AG09319 (cell line): ENCODE measurements around the gene CPNE9.

Experiments used
- DNase-seq: peaks from one replicate; pipeline ENCODE4 v3.0.0-alpha.2; 2010; ENCODE audit warnings: low read depth; ENCODE audit errors: extremely low read depth
- TF ChIP-seq, protein P1 (sequence below): IDR thresholded peaks from 2 replicates; pipeline ENCODE4 v1.5.1; 2011; ENCODE audit warnings: low read depth, mild to moderate bottlenecking, inconsistent platforms, low read length, moderate library complexity

The CPNE9 gene

DNA sequence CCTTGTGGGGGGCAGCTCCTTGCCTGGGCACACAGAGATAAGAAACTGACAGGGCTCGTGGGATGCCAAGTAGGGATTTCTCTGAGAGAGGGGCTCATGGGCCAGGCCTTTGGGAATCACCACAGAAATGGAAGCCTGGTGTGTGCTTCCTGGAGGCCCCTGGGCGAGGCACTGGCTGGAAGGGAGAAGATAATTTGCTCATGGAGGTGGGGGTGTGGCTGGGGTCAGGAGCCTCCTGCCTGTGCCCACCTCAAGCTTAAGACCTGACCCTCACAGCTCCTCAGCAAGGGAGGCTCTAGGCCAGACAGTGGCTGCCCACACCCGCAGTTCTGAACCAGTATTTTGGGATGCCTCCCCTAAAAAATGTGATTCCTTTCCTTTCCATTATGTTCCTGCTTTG is 16.9 kb upstream of the CPNE9 start:
- TF ChIP-seq, protein P1, sequence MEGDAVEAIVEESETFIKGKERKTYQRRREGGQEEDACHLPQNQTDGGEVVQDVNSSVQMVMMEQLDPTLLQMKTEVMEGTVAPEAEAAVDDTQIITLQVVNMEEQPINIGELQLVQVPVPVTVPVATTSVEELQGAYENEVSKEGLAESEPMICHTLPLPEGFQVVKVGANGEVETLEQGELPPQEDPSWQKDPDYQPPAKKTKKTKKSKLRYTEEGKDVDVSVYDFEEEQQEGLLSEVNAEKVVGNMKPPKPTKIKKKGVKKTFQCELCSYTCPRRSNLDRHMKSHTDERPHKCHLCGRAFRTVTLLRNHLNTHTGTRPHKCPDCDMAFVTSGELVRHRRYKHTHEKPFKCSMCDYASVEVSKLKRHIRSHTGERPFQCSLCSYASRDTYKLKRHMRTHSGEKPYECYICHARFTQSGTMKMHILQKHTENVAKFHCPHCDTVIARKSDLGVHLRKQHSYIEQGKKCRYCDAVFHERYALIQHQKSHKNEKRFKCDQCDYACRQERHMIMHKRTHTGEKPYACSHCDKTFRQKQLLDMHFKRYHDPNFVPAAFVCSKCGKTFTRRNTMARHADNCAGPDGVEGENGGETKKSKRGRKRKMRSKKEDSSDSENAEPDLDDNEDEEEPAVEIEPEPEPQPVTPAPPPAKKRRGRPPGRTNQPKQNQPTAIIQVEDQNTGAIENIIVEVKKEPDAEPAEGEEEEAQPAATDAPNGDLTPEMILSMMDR, result no peak
- no peak for DNase-seq

DNA sequence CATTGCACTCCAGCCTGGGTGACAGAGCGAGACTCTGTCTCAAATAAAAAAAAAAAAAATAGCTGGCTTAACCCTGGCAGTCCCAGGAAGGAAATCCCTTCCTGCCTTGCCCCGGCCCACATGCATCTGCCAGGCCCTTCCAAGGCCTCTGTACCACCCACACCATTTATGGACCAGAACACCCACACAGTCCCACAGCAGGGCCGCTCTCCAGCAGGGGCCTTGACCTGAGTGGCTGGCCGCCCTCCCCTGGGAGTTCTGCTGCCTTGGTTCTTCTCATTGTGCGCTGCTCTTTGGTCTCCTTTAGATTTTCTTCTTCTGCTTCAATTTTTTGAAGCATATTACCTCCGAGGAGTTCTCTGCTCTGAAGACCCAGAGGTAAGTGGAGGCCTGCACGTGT is 16.1 kb upstream of the CPNE9 start:
- TF ChIP-seq, protein P1, result no peak
- no peak for DNase-seq

DNA sequence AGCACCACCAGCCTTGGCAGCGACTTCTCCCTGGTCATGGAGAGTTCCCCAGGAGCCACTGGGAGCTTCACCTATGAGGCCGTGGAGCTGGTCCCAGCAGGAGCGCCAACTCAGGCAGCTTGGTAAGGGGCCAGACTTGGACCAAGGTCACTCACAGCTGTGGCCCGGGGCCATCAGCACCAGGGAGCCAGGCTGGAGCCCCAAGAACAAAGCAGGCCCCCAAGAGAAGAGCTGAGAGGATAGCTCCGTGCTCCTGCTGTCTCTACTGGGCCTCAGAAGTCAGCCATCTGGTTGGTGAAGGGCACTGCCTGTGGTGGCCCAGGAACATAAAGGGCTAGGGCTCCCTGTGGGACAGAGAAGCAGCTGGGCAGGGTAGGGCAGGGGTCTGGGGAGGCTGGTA is 14.7 kb upstream of the CPNE9 start:
- TF ChIP-seq, protein P1, result no peak
- DNase-seq, result no peak

DNA sequence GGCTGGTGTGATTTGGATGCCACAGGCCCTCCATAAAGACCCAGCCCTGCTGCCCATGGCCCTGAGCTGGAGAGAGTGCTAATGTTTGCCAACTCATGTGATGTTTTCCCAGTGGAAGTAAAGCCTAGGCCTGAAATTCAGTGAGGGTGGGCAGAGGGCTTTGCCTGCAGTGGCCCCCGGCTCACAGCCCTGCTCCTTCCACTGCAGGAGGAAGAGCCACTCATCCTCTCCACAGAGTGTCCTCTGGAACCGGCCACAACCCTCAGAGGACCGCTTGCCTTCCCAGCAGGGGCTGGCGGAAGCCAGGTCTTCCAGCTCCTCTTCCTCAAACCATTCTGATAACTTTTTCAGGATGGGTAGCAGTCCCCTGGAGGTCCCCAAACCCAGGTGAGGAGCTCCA is 13.9 kb upstream of the CPNE9 start:
- TF ChIP-seq, protein P1, result no peak
- DNase-seq, result no peak

DNA sequence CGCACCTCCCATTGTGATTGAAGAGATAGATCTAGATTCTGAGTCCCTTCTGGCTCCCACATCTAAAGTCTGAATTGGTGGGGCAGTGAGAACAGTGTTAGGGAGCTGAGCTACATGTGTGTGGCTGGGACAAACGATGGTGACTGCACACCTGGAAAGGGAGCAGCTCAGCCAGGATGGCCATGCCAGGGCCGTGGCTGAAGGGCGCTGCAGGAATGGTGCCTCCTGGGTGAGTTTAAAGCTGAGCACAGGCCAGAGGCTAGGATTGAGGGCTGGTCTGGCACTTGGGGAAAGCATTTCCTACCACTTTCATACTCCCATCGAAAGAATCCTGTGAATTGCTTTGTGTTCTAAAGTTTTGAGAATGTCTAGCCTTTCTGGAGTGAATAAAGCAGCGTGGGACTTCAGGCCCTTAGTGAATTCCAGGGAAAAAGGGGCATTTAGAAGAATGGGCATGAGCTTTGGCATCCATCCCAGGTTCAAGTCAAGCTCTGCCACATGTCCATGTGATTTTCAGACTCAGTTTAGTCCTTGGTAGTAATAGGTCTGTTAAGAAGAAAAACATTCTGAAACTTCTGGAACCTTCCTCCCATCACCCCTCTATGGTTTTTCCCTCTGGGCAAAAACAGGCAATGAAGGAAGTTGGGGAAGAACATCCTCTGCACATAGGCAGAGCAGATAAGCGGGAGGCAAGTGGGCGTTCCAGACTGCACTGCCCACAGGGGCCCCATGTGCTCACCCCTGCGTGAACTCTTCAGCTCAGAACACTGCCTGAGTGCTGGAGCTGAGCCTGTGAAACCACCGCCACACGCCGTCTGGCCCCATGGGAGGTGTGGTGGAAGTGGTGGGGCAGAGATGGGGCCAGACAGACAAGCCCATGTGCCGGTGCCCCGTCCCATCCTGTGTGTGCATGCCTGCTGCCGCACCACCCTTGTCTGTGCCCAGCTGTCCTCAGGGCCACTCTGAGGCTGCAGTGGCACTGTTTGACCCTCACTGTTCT is 12.9 kb upstream of the CPNE9 start:
- TF ChIP-seq, protein P1, result no peak
- no peak for DNase-seq

DNA sequence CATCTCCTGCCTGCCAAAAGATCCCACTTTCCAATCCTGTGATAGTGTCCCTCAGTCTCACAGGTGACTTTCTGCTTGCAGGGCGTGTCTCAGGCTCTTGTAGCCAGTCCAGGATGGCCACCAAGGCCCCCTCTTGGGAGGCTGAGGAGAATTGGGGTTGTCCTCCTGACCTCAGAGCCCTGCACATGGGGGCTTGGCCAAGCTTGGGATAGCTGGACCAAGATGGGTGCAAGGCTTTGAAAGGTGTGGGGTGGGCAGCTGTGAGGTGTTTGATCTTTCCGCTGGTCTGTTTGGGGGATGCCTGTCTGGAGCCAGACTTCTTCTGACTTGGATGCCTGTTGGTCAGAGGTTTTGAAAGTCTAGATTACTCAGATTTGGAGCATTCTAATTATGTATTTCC is 12.0 kb upstream of the CPNE9 start:
- TF ChIP-seq, protein P1, result no peak
- DNase-seq, result no peak

DNA sequence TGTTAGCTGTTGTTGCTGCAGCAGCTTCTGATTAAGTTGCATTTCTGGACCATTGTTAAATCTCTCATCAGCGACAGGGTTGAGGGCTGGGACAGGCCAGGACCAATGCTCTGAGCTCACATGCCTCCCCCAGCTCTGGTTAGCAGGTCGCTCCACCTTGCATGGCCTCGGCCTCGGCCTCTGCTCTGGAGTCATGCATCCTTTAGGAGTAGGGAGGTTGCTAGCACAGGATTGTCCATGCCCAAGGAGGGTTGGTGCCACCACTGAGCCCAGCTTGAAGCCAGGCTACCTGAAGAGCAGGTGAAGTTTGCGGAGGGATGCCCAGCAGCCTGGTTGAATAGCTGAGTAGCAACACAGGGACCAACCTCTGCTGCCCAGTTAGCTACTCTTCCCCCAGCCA is 11.2 kb upstream of the CPNE9 start:
- no peak for DNase-seq
- TF ChIP-seq, protein P1, result no peak
